ENCODE measurements around the gene BTAF1. TPM values are rescaled to one million over a fixed set of nuclear protein-coding genes. Genes with fewer than 3 reads are reported as not detected.
"Not testable (repeated sequence)": the region's sequence is repeated elsewhere in the genome, so short reads cannot be mapped to it uniquely, and the experiment has no call there.

BTAF1 gene
- total RNA-seq, 1 donor from 2014 or later, result 67.1 TPM

- intact Hi-C loops (cut with micrococcal nuclease), result loop anchor here (5.0 kb wide), 1 partner anchor 34 kb away; no protein-coding TSS in a partner anchor
- Mint-ChIP-seq H3K9me3 (peaks cover 4% of the 10 kb centered on the region), H3K36me3 (ENCODE audit: low read depth) (peaks cover 58% of the 10 kb centered on the region), H3K4me3 (no peak overlapping the region), H3K27ac (peak overlapping the region; percentile 2), H3K4me1 (peaks cover 15% of the 10 kb centered on the region), H3K27me3 (no peaks in the 10 kb centered on the region)
- no peak for DNase-seq
These were observed 88.1 kb downstream of the BTAF1 start for GRCh38 chr10:92011560-92012214.

- Mint-ChIP-seq H3K27me3 (no peaks in the 10 kb centered on the region), H3K27ac (no peak overlapping the region)
These were observed 91.0 kb downstream of the BTAF1 start for GRCh38 chr10:92014620-92015019.

GRCh38 chr10:92024700-92025099, 101.1 kb downstream of the BTAF1 start:
- Mint-ChIP-seq H3K9me3 (no peaks in the 10 kb centered on the region), H3K27me3 (no peaks in the 10 kb centered on the region), H3K4me3 (no peak overlapping the region), H3K27ac (no peak overlapping the region), H3K4me1 (no peaks in the 10 kb centered on the region), H3K36me3 (ENCODE audit: low read depth) (peaks cover 56% of the 10 kb centered on the region)
- DNase-seq, result no peak
- intact Hi-C loops (cut with micrococcal nuclease), result no loop called here

More at GRCh38 chr10:92014620-92015019, 91.0 kb downstream of the BTAF1 start:
- intact Hi-C loops (cut with micrococcal nuclease), result loop anchor here (5.0 kb wide), 1 partner anchor 37 kb away; no protein-coding TSS in a partner anchor
- DNase-seq, result no peak
- Mint-ChIP-seq H3K36me3 (ENCODE audit: low read depth) (peaks cover 67% of the 10 kb centered on the region), H3K4me1 (peaks cover 12% of the 10 kb centered on the region), H3K9me3 (peaks cover 4% of the 10 kb centered on the region), H3K4me3 (no peak overlapping the region)

- H3K4me1 Mint-ChIP-seq; H3K27me3 Mint-ChIP-seq; DNase-seq; H3K4me3 Mint-ChIP-seq; intact Hi-C loops (cut with micrococcal nuclease); H3K27ac Mint-ChIP-seq; H3K9me3 Mint-ChIP-seq: not testable (repeated sequence)
- peaks cover 55% of the 10 kb centered on the region for H3K36me3 Mint-ChIP-seq (ENCODE audit: low read depth)
These were observed 101.8 kb downstream of the BTAF1 start for GRCh38 chr10:92025340-92025739.

- Mint-ChIP-seq H3K27me3 (no peaks in the 10 kb centered on the region), H3K27ac (no peak overlapping the region), H3K36me3 (ENCODE audit: low read depth) (peaks cover 53% of the 10 kb centered on the region), H3K4me3 (no peak overlapping the region), H3K9me3 (no peaks in the 10 kb centered on the region), H3K4me1 (no peaks in the 10 kb centered on the region)
- no peak for DNase-seq
- intact Hi-C loops (cut with micrococcal nuclease), result no loop called here
These were observed 103.6 kb downstream of the BTAF1 start for GRCh38 chr10:92027141-92027540.

GRCh38 chr10:92031580-92031979, 108.0 kb downstream of the BTAF1 start:
- Mint-ChIP-seq H3K36me3 (ENCODE audit: low read depth) (peaks cover 58% of the 10 kb centered on the region), H3K4me1 (no peaks in the 10 kb centered on the region), H3K9me3 (no peaks in the 10 kb centered on the region), H3K27ac (no peak overlapping the region), H3K4me3 (no peak overlapping the region), H3K27me3 (no peaks in the 10 kb centered on the region)
- DNase-seq, result no peak
- intact Hi-C loops (cut with micrococcal nuclease), result no loop called here

GRCh38 chr10:92033070-92033469, 109.5 kb downstream of the BTAF1 start:
- H3K27me3 Mint-ChIP-seq; DNase-seq; H3K9me3 Mint-ChIP-seq; H3K4me1 Mint-ChIP-seq; H3K27ac Mint-ChIP-seq; intact Hi-C loops (cut with micrococcal nuclease); H3K4me3 Mint-ChIP-seq: not testable (repeated sequence)
- peaks cover 52% of the 10 kb centered on the region for H3K36me3 Mint-ChIP-seq (ENCODE audit: low read depth)

- Mint-ChIP-seq H3K27me3 (no peaks in the 10 kb centered on the region), H3K4me3 (no peak overlapping the region), H3K4me1 (no peaks in the 10 kb centered on the region), H3K9me3 (no peaks in the 10 kb centered on the region), H3K36me3 (ENCODE audit: low read depth) (peaks cover 17% of the 10 kb centered on the region), H3K27ac (no peak overlapping the region)
- DNase-seq, result no peak
- intact Hi-C loops (cut with micrococcal nuclease), result no loop called here
These were observed 115.4 kb downstream of the BTAF1 start for GRCh38 chr10:92038949-92039348.

GRCh38 chr10:92042541-92042940, 119.0 kb downstream of the BTAF1 start:
- Mint-ChIP-seq H3K4me1 (no peaks in the 10 kb centered on the region), H3K27me3 (no peaks in the 10 kb centered on the region), H3K27ac (no peak overlapping the region), H3K4me3 (no peak overlapping the region), H3K9me3 (no peaks in the 10 kb centered on the region), H3K36me3 (ENCODE audit: low read depth) (peaks cover 3% of the 10 kb centered on the region)
- DNase-seq, result no peak
- intact Hi-C loops (cut with micrococcal nuclease), result no loop called here

GRCh38 chr10:92045641-92046106, 122.1 kb downstream of the BTAF1 start:
- no peak overlapping the region for H3K27ac Mint-ChIP-seq
- H3K9me3 Mint-ChIP-seq, result no peaks in the 10 kb centered on the region
- no peak for DNase-seq
- intact Hi-C loops (cut with micrococcal nuclease), result no loop called here
- no peak overlapping the region for H3K4me3 Mint-ChIP-seq
- no peaks in the 10 kb centered on the region for H3K36me3 Mint-ChIP-seq (ENCODE audit: low read depth)
- no peaks in the 10 kb centered on the region for H3K27me3 Mint-ChIP-seq
- peaks cover 10% of the 10 kb centered on the region for H3K4me1 Mint-ChIP-seq

- no peaks in the 10 kb centered on the region for H3K27me3 Mint-ChIP-seq
- intact Hi-C loops (cut with micrococcal nuclease), result no loop called here
- no peaks in the 10 kb centered on the region for H3K36me3 Mint-ChIP-seq (ENCODE audit: low read depth)
- no peak overlapping the region for H3K27ac Mint-ChIP-seq
- no peak overlapping the region for H3K4me3 Mint-ChIP-seq
- H3K9me3 Mint-ChIP-seq, result no peaks in the 10 kb centered on the region
- H3K4me1 Mint-ChIP-seq, result peaks cover 10% of the 10 kb centered on the region
- no peak for DNase-seq
These were observed 123.6 kb downstream of the BTAF1 start for GRCh38 chr10:92047215-92047614.

GRCh38 chr10:92052088-92052487, 128.5 kb downstream of the BTAF1 start:
- Mint-ChIP-seq H3K27ac (no peak overlapping the region), H3K4me3 (no peak overlapping the region), H3K9me3 (no peaks in the 10 kb centered on the region), H3K4me1 (peaks cover 10% of the 10 kb centered on the region), H3K27me3 (no peaks in the 10 kb centered on the region), H3K36me3 (ENCODE audit: low read depth) (no peaks in the 10 kb centered on the region)
- no peak for DNase-seq
- intact Hi-C loops (cut with micrococcal nuclease), result no loop called here

GRCh38 chr10:92052741-92053140, 129.2 kb downstream of the BTAF1 start:
- no peak for DNase-seq
- Mint-ChIP-seq H3K9me3 (no peaks in the 10 kb centered on the region), H3K27me3 (no peaks in the 10 kb centered on the region), H3K36me3 (ENCODE audit: low read depth) (no peaks in the 10 kb centered on the region), H3K4me3 (no peak overlapping the region), H3K27ac (no peak overlapping the region), H3K4me1 (peaks cover 8% of the 10 kb centered on the region)
- intact Hi-C loops (cut with micrococcal nuclease), result no loop called here

- H3K27ac Mint-ChIP-seq, result no peak overlapping the region
- no peak overlapping the region for H3K4me3 Mint-ChIP-seq
- no peaks in the 10 kb centered on the region for H3K9me3 Mint-ChIP-seq
- DNase-seq, result no peak
- intact Hi-C loops (cut with micrococcal nuclease), result no loop called here
- no peaks in the 10 kb centered on the region for H3K36me3 Mint-ChIP-seq (ENCODE audit: low read depth)
- no peaks in the 10 kb centered on the region for H3K4me1 Mint-ChIP-seq
- no peaks in the 10 kb centered on the region for H3K27me3 Mint-ChIP-seq
These were observed 131.2 kb downstream of the BTAF1 start for GRCh38 chr10:92054807-92055206.

- Mint-ChIP-seq H3K4me1 (no peaks in the 10 kb centered on the region), H3K27me3 (no peaks in the 10 kb centered on the region), H3K9me3 (no peaks in the 10 kb centered on the region), H3K36me3 (ENCODE audit: low read depth) (no peaks in the 10 kb centered on the region), H3K4me3 (no peak overlapping the region), H3K27ac (no peak overlapping the region)
- intact Hi-C loops (cut with micrococcal nuclease), result no loop called here
- no peak for DNase-seq
These were observed 138.7 kb downstream of the BTAF1 start for GRCh38 chr10:92062273-92062672.

Data from activated CD4-positive, alpha-beta T cell treated with anti-CD3 and anti-CD28 coated beads, Interleukin-2, amount 10 ng/mL, durations not matched to agents 24 days and 14 days (primary cell).